Measurements from ENCODE around the gene KIFBP.
"Not testable (repeated sequence)": the region's sequence is repeated elsewhere in the genome, so short reads cannot be mapped to it uniquely, and the experiment has no call there.

- TF ChIP-seq, protein P1, sequence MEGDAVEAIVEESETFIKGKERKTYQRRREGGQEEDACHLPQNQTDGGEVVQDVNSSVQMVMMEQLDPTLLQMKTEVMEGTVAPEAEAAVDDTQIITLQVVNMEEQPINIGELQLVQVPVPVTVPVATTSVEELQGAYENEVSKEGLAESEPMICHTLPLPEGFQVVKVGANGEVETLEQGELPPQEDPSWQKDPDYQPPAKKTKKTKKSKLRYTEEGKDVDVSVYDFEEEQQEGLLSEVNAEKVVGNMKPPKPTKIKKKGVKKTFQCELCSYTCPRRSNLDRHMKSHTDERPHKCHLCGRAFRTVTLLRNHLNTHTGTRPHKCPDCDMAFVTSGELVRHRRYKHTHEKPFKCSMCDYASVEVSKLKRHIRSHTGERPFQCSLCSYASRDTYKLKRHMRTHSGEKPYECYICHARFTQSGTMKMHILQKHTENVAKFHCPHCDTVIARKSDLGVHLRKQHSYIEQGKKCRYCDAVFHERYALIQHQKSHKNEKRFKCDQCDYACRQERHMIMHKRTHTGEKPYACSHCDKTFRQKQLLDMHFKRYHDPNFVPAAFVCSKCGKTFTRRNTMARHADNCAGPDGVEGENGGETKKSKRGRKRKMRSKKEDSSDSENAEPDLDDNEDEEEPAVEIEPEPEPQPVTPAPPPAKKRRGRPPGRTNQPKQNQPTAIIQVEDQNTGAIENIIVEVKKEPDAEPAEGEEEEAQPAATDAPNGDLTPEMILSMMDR (IDR thresholded peaks at IDR 0.05; ENCODE audit: extremely low read depth in 1 of 2, insufficient read depth in 1 of 2, low read depth in 1 of 2, low read length in 2 of 2), result not testable (repeated sequence)
- not testable (repeated sequence) for TF ChIP-seq POLR2AphosphoS5 (IDR thresholded peaks at IDR 0.05; ENCODE audit: insufficient read depth, low read depth, low read length); POLR2A (IDR thresholded peaks at IDR 0.05; ENCODE audit: low read depth, low read length)
These were observed 52.3 kb downstream of the KIFBP start for GRCh38 chr10:69040904-69041303.

Measured in endothelial cell of umbilical vein (primary cell).